A673 (cell line): ENCODE results near the gene KATNAL1. TPM values are rescaled to one million over a fixed set of nuclear protein-coding genes. Genes with fewer than 3 reads are reported as not detected.

Experiments
- BruUV-seq: library from RNA; stranded (reverse); fragments of 400-500 nt; replicated peaks from 2 replicates; lab custom pipeline; 2021; lab: Mats Ljungman, UMichigan
- CTCF ChIA-PET: fragments of 300-600 bp; sonication (Branson Sonifier 250); formaldehyde crosslinking; loops from one replicate; lab custom pipeline; 2022; ENCODE audit warnings: antibody characterized with exemption; lab: Charles Lee
- POLR2A ChIA-PET: fragments of 300-600 bp; sonication (Branson Sonifier 250); formaldehyde crosslinking; loops from one replicate; lab custom pipeline; 2022; ENCODE audit warnings: antibody characterized with exemption; ENCODE audit not compliant: low non-redundant PET; lab: Charles Lee
- DNase-seq: peaks from one replicate; pipeline ENCODE4 v3.0.0-alpha.2; 2015; ENCODE audit warnings: low spot score
- H3K27ac ChIP-seq: fragments of 200-600 bp; sonication (generic); 2 replicates; pipeline ENCODE4 v1.5.1; 2016; ENCODE audit warnings: mixed run types, low read depth, mild to moderate bottlenecking, mixed read lengths, antibody characterized with exemption, low read length; ENCODE audit not compliant: poor library complexity, severe bottlenecking
- H3K27me3 ChIP-seq: fragments of 200-600 bp; sonication (generic); replicated peaks from 2 replicates; pipeline ENCODE4 v1.6.1; 2017; ENCODE audit warnings: mixed run types, low read depth, mild to moderate bottlenecking, mixed read lengths, antibody characterized with exemption, low read length; ENCODE audit not compliant: insufficient read depth, poor library complexity
- H3K36me3 ChIP-seq: fragments of 200-600 bp; sonication (generic); 2 replicates; pipeline ENCODE4 v1.6.1; 2016; ENCODE audit warnings: mixed run types, mild to moderate bottlenecking, mixed read lengths, antibody characterized with exemption, low read length; ENCODE audit not compliant: insufficient read depth, poor library complexity, severe bottlenecking
- H3K4me1 ChIP-seq: fragments of 200-600 bp; sonication (generic); 2 replicates; pipeline ENCODE4 v1.6.1; 2017; ENCODE audit warnings: mixed run types, mild to moderate bottlenecking, mixed read lengths, antibody characterized with exemption, low read length; ENCODE audit not compliant: insufficient read depth, poor library complexity, severe bottlenecking
- H3K4me3 ChIP-seq: fragments of 200-600 bp; sonication (generic); 2 replicates; pipeline ENCODE4 v1.5.1; 2016; ENCODE audit warnings: low read depth, mixed run types, mild to moderate bottlenecking, mixed read lengths, low read length; ENCODE audit not compliant: poor library complexity, severe bottlenecking
- H3K9me3 ChIP-seq: fragments of 200-600 bp; sonication (generic); 2 replicates; pipeline ENCODE4 v1.6.1; 2016; ENCODE audit warnings: mixed run types, low read depth, mild to moderate bottlenecking, mixed read lengths, antibody characterized with exemption, low read length; ENCODE audit not compliant: poor library complexity, severe bottlenecking
- EZH2 ChIP-seq: fragments of 200-600 bp; sonication (generic); IDR thresholded peaks from 2 replicates; pipeline ENCODE4 v1.6.1; 2017; ENCODE audit warnings: borderline replicate concordance, low read depth, mild to moderate bottlenecking, mixed read lengths, antibody characterized with exemption, low read length; ENCODE audit not compliant: poor library complexity, severe bottlenecking
- intact Hi-C: fragments of 100-400 bp; cut with micrococcal nuclease; formaldehyde crosslinking; loops from one replicate; pipeline ENCODE4 v1.10.0; 2022; ENCODE audit not compliant: unreplicated experiment
- total RNA-seq: library from RNA; stranded (reverse); gene quantifications from 2 replicates; pipeline ENCODE4 v1.2.3, GENCODE V29; 2021
- TF ChIP-seq, protein P1 (sequence below): fragments of 300-800, 200-600 bp; sonication (generic); conservative IDR thresholded peaks from 2 replicates; pipeline ENCODE4 v1.5.1; 2017; ENCODE audit warnings: low read depth, mild to moderate bottlenecking, antibody characterized with exemption, low read length, moderate library complexity, mixed read lengths

KATNAL1 gene
- total RNA-seq, 1 experiment from 2014 or later: 63.0 TPM

DNA sequence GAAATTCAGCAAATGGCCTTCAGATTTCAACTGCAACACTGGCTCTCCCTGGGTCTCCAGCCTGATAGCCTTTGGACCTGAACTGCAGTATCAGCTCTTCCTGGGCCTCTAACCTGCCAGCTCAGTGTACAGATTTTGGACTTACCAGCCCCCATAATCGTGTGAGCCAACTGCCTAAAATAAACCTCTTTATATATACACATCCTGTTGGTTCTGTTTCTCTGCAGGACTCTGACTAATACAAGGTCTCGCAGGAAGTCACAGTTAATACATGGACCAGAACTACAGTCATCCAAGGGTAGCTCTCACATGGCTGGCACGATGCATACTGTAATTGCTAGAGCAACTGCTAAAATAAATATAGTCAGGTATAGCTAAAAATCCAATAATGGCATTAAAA is 85.1 kb downstream of the KATNAL1 start:
- intact Hi-C loops: no loop called here
- Histone ChIP-seq H3K9me3 (peaks cover 22% of the 10 kb centered on the region), H3K27ac (no peak overlapping the region), H3K4me1 (no peaks in the 10 kb centered on the region), H3K4me3 (no peak overlapping the region), H3K27me3 (no peaks in the 10 kb centered on the region), H3K36me3 (peaks cover 60% of the 10 kb centered on the region)
- ChIA-PET POLR2A (no interaction called here), CTCF (no interaction called here)
- BruUV-seq: no TSS peak
- DNase-seq: no peak
- no peak for TF ChIP-seq EZH2
- TF ChIP-seq, protein P1, sequence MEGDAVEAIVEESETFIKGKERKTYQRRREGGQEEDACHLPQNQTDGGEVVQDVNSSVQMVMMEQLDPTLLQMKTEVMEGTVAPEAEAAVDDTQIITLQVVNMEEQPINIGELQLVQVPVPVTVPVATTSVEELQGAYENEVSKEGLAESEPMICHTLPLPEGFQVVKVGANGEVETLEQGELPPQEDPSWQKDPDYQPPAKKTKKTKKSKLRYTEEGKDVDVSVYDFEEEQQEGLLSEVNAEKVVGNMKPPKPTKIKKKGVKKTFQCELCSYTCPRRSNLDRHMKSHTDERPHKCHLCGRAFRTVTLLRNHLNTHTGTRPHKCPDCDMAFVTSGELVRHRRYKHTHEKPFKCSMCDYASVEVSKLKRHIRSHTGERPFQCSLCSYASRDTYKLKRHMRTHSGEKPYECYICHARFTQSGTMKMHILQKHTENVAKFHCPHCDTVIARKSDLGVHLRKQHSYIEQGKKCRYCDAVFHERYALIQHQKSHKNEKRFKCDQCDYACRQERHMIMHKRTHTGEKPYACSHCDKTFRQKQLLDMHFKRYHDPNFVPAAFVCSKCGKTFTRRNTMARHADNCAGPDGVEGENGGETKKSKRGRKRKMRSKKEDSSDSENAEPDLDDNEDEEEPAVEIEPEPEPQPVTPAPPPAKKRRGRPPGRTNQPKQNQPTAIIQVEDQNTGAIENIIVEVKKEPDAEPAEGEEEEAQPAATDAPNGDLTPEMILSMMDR: no peak

DNA sequence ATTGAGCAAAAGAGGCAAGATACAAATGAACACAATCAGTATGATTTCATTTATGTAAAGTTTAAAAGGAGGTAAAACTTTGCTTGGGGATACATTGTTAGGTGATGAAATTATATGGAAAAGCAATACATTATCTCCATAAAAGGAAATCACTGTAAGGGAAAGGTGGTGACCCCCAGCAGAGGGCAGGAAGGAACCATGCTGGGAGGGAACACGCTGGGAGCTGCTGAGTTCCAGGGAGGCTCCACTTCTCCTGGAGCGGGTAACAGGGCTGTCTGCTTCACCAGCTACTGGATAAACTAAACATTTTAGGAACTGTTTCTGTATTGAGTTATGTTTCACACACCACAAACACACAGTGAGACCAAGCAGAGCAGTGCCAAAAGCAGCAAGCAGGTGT is 91.2 kb downstream of the KATNAL1 start:
- Histone ChIP-seq H3K36me3 (peaks cover 1% of the 10 kb centered on the region), H3K27me3 (no peaks in the 10 kb centered on the region), H3K4me1 (peaks cover 12% of the 10 kb centered on the region), H3K4me3 (no peak overlapping the region), H3K27ac (peak overlapping the region; percentile 91), H3K9me3 (no peaks in the 10 kb centered on the region)
- CTCF ChIA-PET: interaction anchor here (1.0 kb wide), 1 partner anchor 83 kb away, joined by 4 read pairs; no protein-coding TSS in a partner anchor
- TF ChIP-seq, protein P1: no peak
- TF ChIP-seq EZH2: no peak
- POLR2A ChIA-PET: no interaction called here
- DNase-seq: peak; percentile 97
- intact Hi-C loops: loop anchor here (1.0 kb wide), 1 partner anchor 194 kb away; no protein-coding TSS in a partner anchor
- BruUV-seq: no TSS peak

DNA sequence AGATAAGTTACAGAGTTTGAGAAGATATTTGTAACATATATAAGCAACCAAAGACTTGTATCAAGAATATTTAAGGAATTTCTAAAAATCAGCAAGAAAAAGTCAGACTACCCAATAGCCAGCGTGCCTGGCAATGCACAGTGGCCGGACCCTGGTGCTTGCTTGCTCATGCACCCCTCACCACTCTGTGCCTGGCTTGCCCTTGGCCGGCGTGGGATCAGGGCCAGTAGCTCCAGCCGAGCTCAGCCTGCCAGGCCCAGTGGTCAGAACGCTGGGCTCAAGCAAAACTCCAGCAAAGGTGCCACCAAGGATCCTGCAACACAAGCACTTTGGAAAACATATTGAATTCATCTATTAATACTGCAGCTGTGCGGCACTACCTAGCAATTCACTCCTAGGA is 95.1 kb downstream of the KATNAL1 start:
- H3K4me1 ChIP-seq: peaks cover 17% of the 10 kb centered on the region
- ChIA-PET POLR2A (no interaction called here), CTCF (no interaction called here)
- H3K9me3 ChIP-seq: no peaks in the 10 kb centered on the region
- H3K36me3 ChIP-seq: peaks cover 16% of the 10 kb centered on the region
- H3K27me3 ChIP-seq: no peaks in the 10 kb centered on the region
- TF ChIP-seq EZH2: no peak
- intact Hi-C loops: no loop called here
- DNase-seq: no peak
- BruUV-seq: no TSS peak
- no peak overlapping the region for H3K27ac ChIP-seq
- no peak overlapping the region for H3K4me3 ChIP-seq

DNA sequence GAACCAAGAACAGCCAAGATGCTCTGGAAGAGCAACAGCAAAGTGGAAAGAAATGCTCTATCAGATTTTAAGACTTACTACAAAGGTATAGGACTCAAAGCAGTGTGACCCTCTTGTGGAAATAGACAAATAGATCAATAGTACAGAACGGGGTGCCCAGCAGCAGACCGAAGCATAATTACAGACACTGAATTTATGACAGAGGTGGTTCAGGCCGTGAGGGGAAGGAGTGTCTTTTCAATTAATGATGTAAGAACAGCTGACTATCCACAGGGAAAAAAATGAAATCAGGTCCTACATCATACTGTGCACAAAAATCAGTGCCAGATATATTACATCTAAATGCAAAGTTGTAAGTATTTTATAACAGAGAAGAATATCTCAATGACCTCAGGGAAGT is 95.6 kb downstream of the KATNAL1 start:
- BruUV-seq: no TSS peak
- DNase-seq: no peak
- Histone ChIP-seq H3K27me3 (no peaks in the 10 kb centered on the region), H3K4me1 (peaks cover 13% of the 10 kb centered on the region), H3K36me3 (peaks cover 19% of the 10 kb centered on the region), H3K27ac (no peak overlapping the region), H3K4me3 (no peak overlapping the region), H3K9me3 (no peaks in the 10 kb centered on the region)
- intact Hi-C loops: no loop called here
- CTCF ChIA-PET: no interaction called here
- no peak for TF ChIP-seq EZH2
- TF ChIP-seq, protein P1: no peak
- POLR2A ChIA-PET: no interaction called here
